GM12801 (cell line): ENCODE measurements around the gene LRRC4C.

Source experiments
- CTCF ChIP-seq: IDR thresholded peaks from one replicate; pipeline ENCODE4 v1.5.1; 2011; ENCODE audit warnings: control low read depth; ENCODE audit not compliant: insufficient read length; ENCODE audit errors: extremely low read depth

LRRC4C gene

GRCh38 chr11:41256041-41256440, 203.4 kb downstream of the LRRC4C start:
- no peak for TF ChIP-seq CTCF

DNA sequence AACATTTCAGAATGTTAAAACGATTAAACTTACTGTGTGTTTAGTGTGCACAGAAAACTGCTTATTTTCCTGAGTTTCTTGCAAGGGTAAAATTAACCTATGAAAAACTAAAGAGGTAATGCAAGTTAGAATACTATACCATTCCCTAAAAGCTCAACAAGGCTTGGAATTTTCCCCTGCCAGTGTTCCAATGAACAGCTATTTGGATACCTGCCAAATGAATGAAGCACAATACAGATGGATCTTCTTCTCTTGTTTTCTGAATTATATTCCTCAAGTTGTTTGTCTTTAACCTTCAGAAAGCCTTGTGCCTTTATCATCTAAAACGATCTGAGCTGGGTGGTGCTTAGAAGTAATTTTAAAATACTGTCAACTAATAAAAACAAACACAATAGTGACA, 204.5 kb downstream of the LRRC4C start:
- no peak for TF ChIP-seq CTCF

DNA sequence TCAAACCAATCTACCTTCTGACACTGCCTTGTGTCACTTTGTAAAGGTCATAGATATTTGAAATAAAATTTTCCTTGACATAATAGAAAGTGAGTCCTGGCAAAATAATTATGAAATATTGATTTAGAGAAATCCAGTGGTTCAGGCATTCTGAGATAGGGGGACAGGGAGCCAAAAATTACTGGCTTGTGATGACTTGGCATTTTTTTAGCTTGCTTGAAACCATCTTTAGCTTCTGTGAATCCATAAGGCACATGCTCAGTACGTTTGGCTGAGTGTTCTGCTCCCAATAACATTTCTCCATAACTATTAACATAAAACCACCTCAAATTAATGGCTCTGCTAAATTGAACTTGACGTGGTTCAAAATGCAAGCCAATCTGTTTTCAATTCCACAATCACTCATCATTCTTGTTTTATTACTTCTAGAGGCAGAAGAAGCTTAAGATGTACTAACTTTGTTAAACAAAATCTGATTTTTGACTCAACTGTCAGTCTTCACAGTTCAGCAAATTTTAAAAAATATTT, 209.0 kb downstream of the LRRC4C start:
- no peak for TF ChIP-seq CTCF

- TF ChIP-seq CTCF, result no peak
Observed at GRCh38 chr11:41247621-41248020, 211.8 kb downstream of the LRRC4C start.

GRCh38 chr11:41246399-41246745, 213.1 kb downstream of the LRRC4C start:
- no peak for TF ChIP-seq CTCF

DNA sequence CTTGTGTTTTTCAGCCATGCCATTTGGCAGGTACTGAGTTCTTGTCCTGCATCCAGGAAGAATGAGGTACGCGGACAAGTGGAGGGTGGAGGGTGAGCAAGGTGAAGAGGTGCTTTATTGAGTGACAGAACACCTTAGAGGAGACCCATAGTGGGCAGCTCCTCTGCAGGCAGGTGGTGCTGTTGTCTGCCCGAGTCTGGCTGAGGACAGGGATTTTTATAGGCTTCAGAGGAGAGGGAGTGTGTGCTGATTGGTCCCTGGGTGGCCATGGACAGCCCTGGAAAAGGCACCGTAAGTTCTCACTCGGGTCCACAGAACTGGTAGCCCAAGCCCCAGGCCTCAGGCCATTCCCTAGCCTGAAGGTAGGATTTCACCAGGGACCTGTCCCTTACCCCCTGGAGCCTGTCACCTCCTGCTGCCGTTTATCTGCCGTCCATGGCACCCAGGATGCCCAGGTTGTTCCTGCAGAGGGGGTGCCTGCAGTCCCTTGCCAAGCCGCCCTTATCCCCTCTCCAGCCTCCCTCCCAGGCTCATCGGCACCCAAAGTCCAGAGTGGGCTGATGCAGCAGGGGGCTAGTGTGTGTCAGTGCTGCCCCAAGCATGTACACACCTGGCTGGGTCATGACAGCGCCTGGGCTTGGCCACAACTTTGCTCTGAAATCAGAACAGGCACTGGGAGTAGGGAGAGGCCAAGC, 213.6 kb downstream of the LRRC4C start:
- no peak for TF ChIP-seq CTCF

- TF ChIP-seq CTCF, result no peak
Observed at GRCh38 chr11:41245184-41245583, 214.3 kb downstream of the LRRC4C start.
